K562 (cell line): Measurements from ENCODE around the gene CIAO3. TPM values are rescaled to one million over a fixed set of nuclear protein-coding genes. Genes with fewer than 3 reads are reported as not detected.

ENCODE experiments used
- ATAC-seq: fragments of 200-7000 bp; cut with Tn5 transposase; 3 replicates; pipeline ENCODE4 v1.9.1; 2020; ENCODE audit warnings: moderate library complexity
- BruUV-seq: library from RNA; stranded (reverse); fragments of 400-500 nt; replicated peaks from 2 replicates; lab custom pipeline; 2021; lab: Mats Ljungman, UMichigan
- CTCF ChIA-PET: fragments of 300-600 bp; formaldehyde crosslinking; extraction: SDS; loops from one replicate; lab custom pipeline; 2021; ENCODE audit warnings: low intra/inter-chr PET ratio; lab: Yijun Ruan, JAX
- POLR2A ChIA-PET: fragments of 300-600, 350-650 bp; sonication (Branson Sonifier 250); formaldehyde crosslinking; extraction: SDS; loops from one replicate; lab custom pipeline; 2021; ENCODE audit warnings: antibody characterized with exemption, inconsistent platforms; lab: Yijun Ruan, JAX
- DNase-seq, 4 experiments: peaks; one replicate each; pipeline versions ENCODE4 v3.0.0 to v3.0.0-alpha.2; 2011 to 2018; ENCODE audit warnings: low spot score in 3 of 4, mixed read lengths in 3 of 4; ENCODE audit errors: extremely low read depth in 1 of 4
- FAIRE-seq: peaks from 2 replicates; lab custom pipeline; 2011; peaks lifted over from hg19 to GRCh38; lab: Jason Lieb, UNC
- H2AFZ ChIP-seq: 2 replicates; pipeline ENCODE4 v1.6.0; 2011; ENCODE audit warnings: low read depth, low read length, control low read depth, inconsistent platforms
- H3K27ac ChIP-seq: fragments of 200-600 bp; 3 replicates; pipeline ENCODE4 v1.8.0; 2011; ENCODE audit warnings: low read depth, mild to moderate bottlenecking, control low read depth, inconsistent platforms, low read length, moderate library complexity, mixed read lengths; ENCODE audit errors: extremely low read depth
- H3K27me3 ChIP-seq, 2 experiments: fragments of 300-600 bp in 1 of 2; 2 replicates in 1 of 2; 3 replicates in 1 of 2; pipeline versions ENCODE4 v1.6.0 to v1.8.0; 2011; ENCODE audit warnings: inconsistent platforms in 2 of 2, low read length in 2 of 2, mild to moderate bottlenecking in 1 of 2, mixed read lengths in 1 of 2, moderate library complexity in 1 of 2; ENCODE audit not compliant: control insufficient read depth in 2 of 2, insufficient read depth in 2 of 2
- H3K36me3 ChIP-seq: fragments of 300-600 bp; 3 replicates; pipeline ENCODE4 v1.8.0; 2011; ENCODE audit warnings: mild to moderate bottlenecking, low read length, inconsistent platforms; ENCODE audit not compliant: control insufficient read depth, insufficient read depth
- H3K4me1 ChIP-seq, 2 experiments: fragments of 200-600 bp in 1 of 2; replicated peaks in 1 of 2; 2 replicates in 1 of 2; 3 replicates in 1 of 2; pipeline versions ENCODE4 v1.5.1 to v1.8.0; 2011; ENCODE audit warnings: inconsistent platforms in 2 of 2, low read length in 2 of 2, mild to moderate bottlenecking in 1 of 2, mixed read lengths in 1 of 2, moderate library complexity in 1 of 2; ENCODE audit not compliant: control insufficient read depth in 2 of 2, insufficient read depth in 2 of 2
- H3K4me2 ChIP-seq: 2 replicates; pipeline ENCODE4 v1.6.1; 2011; ENCODE audit warnings: low read length, control low read depth, inconsistent platforms, mixed read lengths; ENCODE audit not compliant: insufficient read depth
- H3K4me3 ChIP-seq: fragments of 200-600 bp; sonication (generic), shearing (Covaris generic); 2 replicates; pipeline ENCODE4 v1.5.1; 2016; ENCODE audit warnings: control low read depth, inconsistent platforms
- H3K79me2 ChIP-seq: fragments of 200-600 bp; 3 replicates; pipeline ENCODE4 v1.8.0; 2011; ENCODE audit warnings: low read length, inconsistent platforms; ENCODE audit not compliant: control insufficient read depth, insufficient read depth
- H3K9ac ChIP-seq, 2 experiments: 2 replicates each; pipeline versions ENCODE4 v1.6.0 to v1.6.1; 2011; ENCODE audit warnings: low read depth in 2 of 2, low read length in 2 of 2, control low read depth in 1 of 2, inconsistent platforms in 1 of 2, mild to moderate bottlenecking in 1 of 2, mixed read lengths in 1 of 2; ENCODE audit not compliant: insufficient read depth in 1 of 2
- H3K9me1 ChIP-seq: one replicate; pipeline ENCODE4 v1.6.0; 2011; ENCODE audit warnings: inconsistent platforms, mild to moderate bottlenecking, low read length, moderate library complexity; ENCODE audit not compliant: control insufficient read depth, insufficient read depth
- H3K9me3 ChIP-seq: replicated peaks from 2 replicates; pipeline ENCODE4 v1.5.1; 2011; ENCODE audit warnings: low read depth, low read length, inconsistent platforms; ENCODE audit not compliant: control insufficient read depth, insufficient read depth
- H4K20me1 ChIP-seq: replicated peaks from 2 replicates; pipeline ENCODE4 v1.6.1; 2011; ENCODE audit warnings: low read length, inconsistent platforms, mixed read lengths; ENCODE audit not compliant: control insufficient read depth, insufficient read depth
- BCOR ChIP-seq: fragments of 450-650 bp; IDR thresholded peaks from 2 replicates; pipeline ENCODE4 v1.6.1; 2016
- CREB1 ChIP-seq, 2 experiments: sonication (generic) in 1 of 2; formaldehyde crosslinking in 1 of 2; IDR thresholded peaks; 2 replicates each; pipeline versions ENCODE4 v1.6.1 to v1.8.0; 2012 to 2022; ENCODE audit warnings: inconsistent platforms in 1 of 2, mild to moderate bottlenecking in 1 of 2, missing genetic modification reagents in 1 of 2, moderate library complexity in 1 of 2
- EP300 ChIP-seq: IDR thresholded peaks from 2 replicates; pipeline ENCODE4 v1.6.1; 2012; ENCODE audit warnings: low read length, improper control_type of control experiment
- EWSR1 ChIP-seq: fragments of 450-650 bp; IDR thresholded peaks from 2 replicates; pipeline ENCODE4 v1.6.1; 2018; ENCODE audit warnings: borderline replicate concordance, mild to moderate bottlenecking, low read depth, moderate library complexity; ENCODE audit not compliant: partially characterized antibody
- KDM1A ChIP-seq, 2 experiments: fragments of 450-650 bp; IDR thresholded peaks; 2 replicates each; pipeline ENCODE4 v1.6.1; 2016; ENCODE audit warnings: mild to moderate bottlenecking in 2 of 2
- NFE2L1 ChIP-seq: fragments of 450-650 bp; IDR thresholded peaks from 2 replicates; pipeline ENCODE4 v1.6.1; 2016; ENCODE audit warnings: missing genetic modification characterization, low read depth, mild to moderate bottlenecking, missing compliant biosample characterization, moderate library complexity, borderline replicate concordance
- PTBP1 ChIP-seq: fragments of 200-400 bp; formaldehyde crosslinking; IDR thresholded peaks from 2 replicates; pipeline ENCODE4 v1.6.1; 2017; ENCODE audit warnings: low read depth, low read length
- SMAD4 ChIP-seq: fragments of 250-450 bp; sonication (Bioruptor Pico); conservative IDR thresholded peaks from 2 replicates; pipeline ENCODE4 v1.8.0; 2021; ENCODE audit warnings: inconsistent platforms, mild to moderate bottlenecking, moderate library complexity
- TCF3 ChIP-seq: sonication (generic); formaldehyde crosslinking; IDR thresholded peaks from 2 replicates; pipeline ENCODE4 v1.4.0; 2020; ENCODE audit warnings: mild to moderate bottlenecking, missing genetic modification reagents
- ZC3H11A ChIP-seq: IDR thresholded peaks from 2 replicates; pipeline ENCODE4 v1.6.1; 2012; ENCODE audit warnings: low read depth, low read length, improper control_type of control experiment
- ZFP36 ChIP-seq: fragments of 150-350 bp; IDR thresholded peaks from 2 replicates; pipeline ENCODE4 v1.6.1; 2018; ENCODE audit warnings: low read length, low read depth; ENCODE audit not compliant: partially characterized antibody
- ZNF324 ChIP-seq: fragments of 250-450 bp; sonication (Bioruptor Pico); IDR thresholded peaks from 2 replicates; pipeline ENCODE4 v1.4.0; 2020; ENCODE audit warnings: mild to moderate bottlenecking
- ZNF41 ChIP-seq: fragments of 250-450 bp; sonication (Bioruptor Pico); conservative IDR thresholded peaks from 2 replicates; pipeline ENCODE4 v1.4.0; 2020; ENCODE audit warnings: mild to moderate bottlenecking
- ZNF436 ChIP-seq: fragments of 250-450, 450-650 bp; sonication (Bioruptor Pico); formaldehyde crosslinking; IDR thresholded peaks from 2 replicates; pipeline ENCODE4 v1.7.0; 2020; ENCODE audit warnings: mild to moderate bottlenecking
- ZNF551 ChIP-seq: fragments of 250-450 bp; sonication (Bioruptor Pico); IDR thresholded peaks from 2 replicates; pipeline ENCODE4 v1.5.0; 2021; ENCODE audit warnings: mild to moderate bottlenecking, moderate library complexity
- ZSCAN32 ChIP-seq: fragments of 450-650 bp; formaldehyde crosslinking; IDR thresholded peaks from 2 replicates; pipeline ENCODE4 v1.4.0; 2020; ENCODE audit warnings: mild to moderate bottlenecking, moderate library complexity
- WGBS: fragments of 100-300 bp; shearing (Covaris generic); methylation state at CpG from one replicate; pipeline ENCODE4 v1.1.6; 2016; ENCODE audit warnings: low coverage, mixed read lengths; ENCODE audit not compliant: insufficient coverage; ENCODE audit errors: missing lambda C conversion rate; 5-methylcytosine and 5-hydroxymethylcytosine counted together
- in situ Hi-C: fragments of 300-500 bp; cut with MboI; formaldehyde crosslinking; loops from 4 replicates; pipeline ENCODE4 v1.15.0; 2018; ENCODE audit warnings: inconsistent platforms, mixed read lengths
- intact Hi-C: fragments of 100-400 bp; cut with micrococcal nuclease; formaldehyde crosslinking; loops from 2 replicates; pipeline ENCODE4 v1.14.2; 2022
- polyA plus RNA-seq, 8 experiments: library from polyadenylated mRNA; depleted of rRNA in 4 of 8; stranded (reverse) in 5 of 8; unstranded in 3 of 8; fragments of >200 nt; fragmentation: Nextera tagmentation in 2 of 8; fragmentation: Illumina TruSeq in 1 of 8; extraction: Ambion mirVana in 2 of 8; extraction: Trizol in 1 of 8; gene quantifications; 2 replicates each; pipeline versions ENCODE4 v1.2.1 to v1.2.3, GENCODE V29; 2011 to 2014; ENCODE audit warnings: inconsistent platforms in 1 of 8, missing spikeins in 1 of 8
- total RNA-seq, 7 experiments: library from RNA; depleted of rRNA in 6 of 7; stranded (reverse); fragments of >200 nt in 6 of 7; fragmentation: Illumina TruSeq in 2 of 7; extraction: Trizol in 2 of 7; gene quantifications; 2 replicates each; pipeline versions ENCODE4 v1.2.1 to v1.2.3, GENCODE V29; 2011 to 2021; ENCODE audit warnings: low replicate concordance in 1 of 7
- TF ChIP-seq, protein P1 (sequence below): fragments of 250-450 bp; sonication (Bioruptor Pico); IDR thresholded peaks from 2 replicates; pipeline ENCODE4 v1.5.0; 2022; ENCODE audit warnings: mild to moderate bottlenecking

The CIAO3 gene
- total and polyA plus RNA-seq, 9 of the 15 experiments (the other 6 are each of a cell fraction or from before 2014, with no cell fraction given), result 2.2 to 35.6 (median 18.7) TPM

DNA sequence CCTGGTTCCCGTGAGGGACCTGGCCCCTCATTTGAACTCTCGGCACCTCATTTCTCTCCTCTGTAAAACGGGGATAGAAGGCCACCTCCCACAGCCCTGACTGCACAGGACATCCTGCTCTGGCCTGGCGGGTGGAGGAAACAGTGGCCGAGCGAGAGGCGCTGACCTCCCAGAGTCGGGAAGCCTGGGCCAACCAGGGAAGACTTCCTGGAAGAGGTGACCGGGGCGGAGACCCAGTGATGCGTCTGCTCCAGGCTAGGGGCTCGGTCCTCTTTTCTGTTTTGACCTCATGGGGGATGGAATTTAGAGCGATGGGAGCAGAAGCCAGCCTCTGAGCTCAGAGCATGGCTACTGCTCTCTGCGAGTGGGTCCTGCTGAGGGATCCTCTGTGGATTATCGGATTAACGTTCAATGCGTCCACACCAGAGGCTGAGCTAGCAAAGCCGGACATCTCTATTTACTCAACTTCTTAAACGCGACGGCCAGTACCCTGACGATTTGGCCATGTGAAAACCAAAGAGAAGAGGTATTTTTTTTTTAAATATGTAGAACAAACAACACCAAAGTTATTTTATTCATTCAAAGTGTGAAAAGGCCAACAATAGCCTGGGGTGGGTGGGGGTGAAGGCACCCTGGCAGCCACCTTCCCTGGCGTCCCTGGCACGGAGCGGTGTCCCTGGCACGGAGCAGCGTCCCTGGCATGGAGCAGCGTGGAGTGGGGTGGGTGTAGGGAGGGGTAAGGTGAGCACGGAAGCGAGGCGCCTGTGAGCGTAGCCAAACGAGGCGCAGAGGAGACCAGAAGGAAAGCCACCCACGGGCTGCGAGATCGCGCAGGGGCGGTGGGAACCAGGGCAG, 10.6 kb upstream of the CIAO3 start:
- WGBS, result 32% methylated on average over 28 of the region's 39 CpGs
- Histone ChIP-seq H3K9me1 (no peaks in the 10 kb centered on the region), H3K36me3 (no peaks in the 10 kb centered on the region), H4K20me1 (no peaks in the 10 kb centered on the region), H3K4me1 (peaks cover 6 to 22% of the 10 kb centered on the region in 2 experiments; a peak in 3 of 5 replicates), H3K9ac (peak overlapping the region in 1 of 2 experiments; percentile 31; a peak in 1 of 4 replicates), H3K4me3 (no peak overlapping the region), H3K4me2 (no peak overlapping the region), H3K9me3 (no peaks in the 10 kb centered on the region), H3K27me3 (no peaks in the 10 kb centered on the region), H3K27ac (no peak overlapping the region), H2AFZ (peak overlapping the region; percentile 55; the same call in 1 of the 2 replicates), H3K79me2 (no peaks in the 10 kb centered on the region)
- ATAC-seq, result no peak
- ChIA-PET CTCF (no interaction called here), POLR2A (interaction anchor here (0.6 to 1.4 kb wide), 4 partner anchors 8 to 346 kb away, joined by 3 to 5 read pairs (median 4); partner anchors contain the start of genes CIAO3 and MSLN)
- intact Hi-C loops, result no loop called here
- no peak for FAIRE-seq
- in situ Hi-C loops, result no loop called here
- no TSS peak for BruUV-seq
- no peak for DNase-seq
- no peak for TF ChIP-seq EP300
- TF ChIP-seq TCF3 (CRISPR knock-in tag), result no peak
- TF ChIP-seq ZC3H11A, result no peak
- no peak for TF ChIP-seq SMAD4
- TF ChIP-seq ZFP36, result peak; percentile 98
- peak; percentile 87 for TF ChIP-seq ZNF436
- TF ChIP-seq CREB1 (IDR thresholded peaks at IDR 0.05), result no peak
- no peak for TF ChIP-seq CREB1 (CRISPR knock-in tag; IDR thresholded peaks at IDR 0.05)
- TF ChIP-seq EWSR1, result no peak
- TF ChIP-seq ZSCAN32 (CRISPR knock-in tag), result no peak
- TF ChIP-seq KDM1A (IDR thresholded peaks at IDR 0.05), result peak in 1 of 2 experiments; percentile 26; a peak in 1 of 4 replicates
- no peak for TF ChIP-seq ZNF41 (CRISPR knock-in tag)
- no peak for TF ChIP-seq ZNF551 (CRISPR knock-in tag)
- no peak for TF ChIP-seq NFE2L1 (tag)
- no peak for TF ChIP-seq ZNF324 (CRISPR knock-in tag)
- peak; percentile 46; the same call in 1 of the 2 replicates for TF ChIP-seq BCOR
- TF ChIP-seq PTBP1, result 0 out of 2 replicates have a peak, but pooled peaks have one; percentile 41
- TF ChIP-seq, protein P1, sequence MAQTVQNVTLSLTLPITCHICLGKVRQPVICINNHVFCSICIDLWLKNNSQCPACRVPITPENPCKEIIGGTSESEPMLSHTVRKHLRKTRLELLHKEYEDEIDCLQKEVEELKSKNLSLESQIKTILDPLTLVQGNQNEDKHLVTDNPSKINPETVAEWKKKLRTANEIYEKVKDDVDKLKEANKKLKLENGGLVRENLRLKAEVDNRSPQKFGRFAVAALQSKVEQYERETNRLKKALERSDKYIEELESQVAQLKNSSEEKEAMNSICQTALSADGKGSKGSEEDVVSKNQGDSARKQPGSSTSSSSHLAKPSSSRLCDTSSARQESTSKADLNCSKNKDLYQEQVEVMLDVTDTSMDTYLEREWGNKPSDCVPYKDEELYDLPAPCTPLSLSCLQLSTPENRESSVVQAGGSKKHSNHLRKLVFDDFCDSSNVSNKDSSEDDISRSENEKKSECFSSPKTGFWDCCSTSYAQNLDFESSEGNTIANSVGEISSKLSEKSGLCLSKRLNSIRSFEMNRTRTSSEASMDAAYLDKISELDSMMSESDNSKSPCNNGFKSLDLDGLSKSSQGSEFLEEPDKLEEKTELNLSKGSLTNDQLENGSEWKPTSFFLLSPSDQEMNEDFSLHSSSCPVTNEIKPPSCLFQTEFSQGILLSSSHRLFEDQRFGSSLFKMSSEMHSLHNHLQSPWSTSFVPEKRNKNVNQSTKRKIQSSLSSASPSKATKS (CRISPR knock-in tag), result no peak
